HepG2 (cell line): Measurements from ENCODE around the gene ITGB6. TPM values are rescaled to one million over a fixed set of nuclear protein-coding genes. Genes with fewer than 3 reads are reported as not detected.

Experiments used
- ATAC-seq: fragments of 200-7000 bp; cut with Tn5 transposase; 3 replicates; pipeline ENCODE4 v1.9.1; 2020; ENCODE audit warnings: mild to moderate bottlenecking, moderate library complexity
- BruUV-seq: library from RNA; stranded (reverse); fragments of 400-500 nt; replicated peaks from 2 replicates; lab custom pipeline; 2021; lab: Mats Ljungman, UMichigan
- CTCF ChIA-PET: fragments of 300-600 bp; formaldehyde crosslinking; extraction: SDS; loops from one replicate; lab custom pipeline; 2021; ENCODE audit warnings: low total read pairs, inconsistent platforms, low intra/inter-chr PET ratio; lab: Yijun Ruan, JAX
- POLR2A ChIA-PET: fragments of 350-600 bp; sonication (Branson Sonifier 250); formaldehyde crosslinking; loops from one replicate; lab custom pipeline; 2020; ENCODE audit warnings: antibody characterized with exemption, inconsistent platforms; lab: Yijun Ruan, JAX
- DNase-seq: peaks from one replicate; pipeline ENCODE4 v3.0.0-alpha.2; 2015; ENCODE audit warnings: low spot score
- FAIRE-seq: peaks from 3 replicates; lab custom pipeline; 2011; peaks lifted over from hg19 to GRCh38; lab: Jason Lieb, UNC
- H2AFZ ChIP-seq: one replicate; pipeline ENCODE4 v1.6.1; 2011; ENCODE audit warnings: low read length, inconsistent platforms
- H3K27ac ChIP-seq: fragments of 300-600 bp; 3 replicates; pipeline ENCODE4 v1.8.0; 2011; ENCODE audit warnings: mixed run types, mild to moderate bottlenecking, mixed read lengths, low read length, inconsistent platforms; ENCODE audit not compliant: insufficient read depth; ENCODE audit errors: extremely low read length
- H3K27me3 ChIP-seq, 2 experiments: fragments of 200-600 bp in 1 of 2; 2 replicates in 1 of 2; 3 replicates in 1 of 2; pipeline versions ENCODE4 v1.6.0 to v1.8.0; 2011; ENCODE audit warnings: low read length in 2 of 2, mild to moderate bottlenecking in 2 of 2, moderate library complexity in 2 of 2, inconsistent platforms in 1 of 2; ENCODE audit not compliant: insufficient read depth in 2 of 2, control insufficient read depth in 1 of 2
- H3K36me3 ChIP-seq, 2 experiments: fragments of 200-600 bp in 1 of 2; replicated peaks in 1 of 2; 2 replicates in 1 of 2; 3 replicates in 1 of 2; pipeline versions ENCODE4 v1.5.1 to v1.8.0; 2011; ENCODE audit warnings: low read length in 2 of 2, inconsistent platforms in 1 of 2; ENCODE audit not compliant: insufficient read depth in 2 of 2, control insufficient read depth in 1 of 2
- H3K4me1 ChIP-seq: 2 replicates; pipeline ENCODE4 v1.5.1; 2012; ENCODE audit warnings: low read length, inconsistent platforms; ENCODE audit not compliant: insufficient read depth
- H3K4me2 ChIP-seq: 2 replicates; pipeline ENCODE4 v1.6.0; 2011; ENCODE audit warnings: low read depth, low read length, inconsistent platforms
- H3K4me3 ChIP-seq, 3 experiments: fragments of 200-600 bp in 1 of 3; sonication (generic), shearing (Covaris generic) in 1 of 3; replicated peaks in 1 of 3; 2 replicates each; pipeline ENCODE4 v1.5.1; 2011 to 2016; ENCODE audit warnings: low read length in 3 of 3, inconsistent platforms in 2 of 3, low read depth in 2 of 3, mild to moderate bottlenecking in 2 of 3, control low read depth in 1 of 3, mixed read lengths in 1 of 3; ENCODE audit not compliant: insufficient read depth in 1 of 3
- H3K79me2 ChIP-seq: one replicate; pipeline ENCODE4 v1.6.1; 2011; ENCODE audit warnings: low read length, inconsistent platforms; ENCODE audit not compliant: insufficient read depth
- H3K9ac ChIP-seq: 2 replicates; pipeline ENCODE4 v1.6.0; 2011; ENCODE audit warnings: mild to moderate bottlenecking, low read depth, low read length, inconsistent platforms; ENCODE audit not compliant: insufficient read depth
- H3K9me3 ChIP-seq: 2 replicates; pipeline ENCODE4 v1.5.1; 2012; ENCODE audit warnings: mild to moderate bottlenecking, low read length
- H4K20me1 ChIP-seq: 2 replicates; pipeline ENCODE4 v1.6.0; 2011; ENCODE audit warnings: inconsistent platforms, mild to moderate bottlenecking, low read length, moderate library complexity; ENCODE audit not compliant: insufficient read depth
- ARNT2 ChIP-seq: sonication (generic); formaldehyde crosslinking; IDR thresholded peaks from 2 replicates; pipeline ENCODE4 v1.8.0; 2022; ENCODE audit warnings: mild to moderate bottlenecking, low read depth, missing genetic modification reagents, moderate library complexity
- ATAD3A ChIP-seq: sonication (generic); formaldehyde crosslinking; IDR thresholded peaks from 2 replicates; pipeline ENCODE4 v1.4.0; 2020; ENCODE audit warnings: missing genetic modification reagents
- FOXC1 ChIP-seq: sonication (generic); formaldehyde crosslinking; IDR thresholded peaks from 2 replicates; pipeline ENCODE4 v1.8.0; 2022; ENCODE audit warnings: mild to moderate bottlenecking, missing genetic modification reagents, borderline replicate concordance
- HNRNPH1 ChIP-seq: fragments of 200-400 bp; formaldehyde crosslinking; optimal IDR thresholded peaks from 2 replicates; pipeline ENCODE3; 2017; ENCODE audit warnings: mild to moderate bottlenecking, low read depth, low read length
- KLF11 ChIP-seq: IDR thresholded peaks from 2 replicates; pipeline ENCODE4 v1.6.1; 2016; ENCODE audit warnings: missing compliant biosample characterization
- NFYB ChIP-seq: sonication (generic); formaldehyde crosslinking; IDR thresholded peaks from 2 replicates; pipeline ENCODE4 v1.4.0; 2020; ENCODE audit warnings: missing genetic modification reagents
- POLR2AphosphoS2 ChIP-seq: IDR thresholded peaks from 2 replicates; pipeline ENCODE4 v1.6.1; 2011; ENCODE audit warnings: low read depth, low read length, improper control_type of control experiment
- TARDBP ChIP-seq: sonication (generic); formaldehyde crosslinking; IDR thresholded peaks from 2 replicates; pipeline ENCODE4 v1.8.0; 2022; ENCODE audit warnings: mild to moderate bottlenecking, missing genetic modification reagents
- ZNF160 ChIP-seq: sonication (generic); formaldehyde crosslinking; IDR thresholded peaks from 2 replicates; pipeline ENCODE4 v1.8.0; 2022; ENCODE audit warnings: mild to moderate bottlenecking, inconsistent platforms, missing genetic modification reagents
- ZNF337 ChIP-seq: sonication (generic); formaldehyde crosslinking; IDR thresholded peaks from 2 replicates; pipeline ENCODE4 v1.5.1; 2020; ENCODE audit warnings: missing genetic modification reagents, low read depth, mild to moderate bottlenecking, borderline replicate concordance
- ZNF7 ChIP-seq: IDR thresholded peaks from 2 replicates; pipeline ENCODE4 v1.6.1; 2016; ENCODE audit warnings: missing biosample characterization, missing genetic modification reagents
- ZNF720 ChIP-seq: sonication (generic); formaldehyde crosslinking; IDR thresholded peaks from 2 replicates; pipeline ENCODE4 v1.4.0; 2020; ENCODE audit warnings: missing genetic modification reagents
- WGBS: methylation state at CpG from one replicate; pipeline ENCODE4 v1.1.6; 2017; ENCODE audit warnings: low lambda C conversion rate; 5-methylcytosine and 5-hydroxymethylcytosine counted together
- in situ Hi-C: cut with HindIII; loops from 2 replicates; pipeline ENCODE4 v1.10.0; 2017; ENCODE audit warnings: low pct_unique_long_range_greater_than_20kb; ENCODE audit not compliant: extremely low pct_ligation_motif_present
- intact Hi-C: fragments of 100-400 bp; cut with micrococcal nuclease; formaldehyde crosslinking; loops from one replicate; pipeline ENCODE4 v1.10.0; 2022; ENCODE audit not compliant: unreplicated experiment
- polyA plus RNA-seq, 8 experiments: library from polyadenylated mRNA; depleted of rRNA in 3 of 8; stranded (reverse) in 7 of 8; unstranded in 1 of 8; fragments of >200 nt; fragmentation: Illumina TruSeq in 4 of 8; extraction: Trizol in 4 of 8; gene quantifications; 2 replicates each; pipeline versions ENCODE4 v1.2.1 to v1.2.3, GENCODE V29; 2011 to 2016; ENCODE audit warnings: low read depth in 4 of 8, missing spikeins in 1 of 8, mixed read lengths in 1 of 8; ENCODE audit not compliant: insufficient read depth in 1 of 8
- total RNA-seq, 5 experiments: library from RNA; depleted of rRNA; stranded (reverse); fragments of >200 nt; fragmentation: Illumina TruSeq; extraction: Trizol; gene quantifications; 2 replicates each; pipeline ENCODE4 v1.2.3, GENCODE V29; 2016; ENCODE audit warnings: low read depth in 1 of 5
- TF ChIP-seq, protein P1 (sequence below): sonication (generic); formaldehyde crosslinking; IDR thresholded peaks from 2 replicates; pipeline ENCODE4 v1.8.1; 2023; ENCODE audit warnings: mild to moderate bottlenecking, missing genetic modification reagents

The ITGB6 gene
- total and polyA plus RNA-seq, 2 of the 13 experiments (the other 11 are each of a cell fraction or from before 2014, with no cell fraction given): not detected

DNA sequence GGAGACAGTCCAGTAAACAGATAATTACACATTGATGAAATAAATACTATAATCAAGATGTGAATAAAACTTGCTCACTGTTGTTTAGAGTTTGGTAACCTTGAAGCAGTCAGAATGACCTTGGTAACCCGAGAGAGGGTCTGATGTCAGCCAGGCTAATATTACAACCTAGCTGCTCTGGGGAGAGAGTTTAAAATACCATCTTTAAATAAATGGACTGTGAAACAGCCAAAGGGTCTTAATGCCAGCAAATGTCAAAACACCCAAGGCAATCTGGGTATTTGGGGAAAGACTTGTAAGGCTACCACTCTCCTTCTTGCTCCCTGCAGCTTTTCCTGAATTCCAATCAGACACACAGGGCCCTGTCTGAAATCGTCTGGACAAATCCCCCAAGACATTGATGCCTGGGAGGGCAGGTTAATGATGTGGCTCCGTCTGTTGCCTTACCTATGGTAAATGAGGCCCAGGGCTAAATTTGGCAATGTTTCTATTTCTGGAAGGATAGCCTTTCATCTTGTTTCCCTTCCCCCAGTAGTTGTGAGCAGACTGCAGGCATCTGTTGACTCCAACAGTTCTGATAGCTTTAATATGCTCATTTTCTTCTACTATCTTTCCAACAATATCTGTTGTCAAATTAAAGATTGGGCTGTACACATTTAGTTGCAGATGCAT, 43.0 kb upstream of the ITGB6 start:
- Histone ChIP-seq H3K36me3 (no peaks in the 10 kb centered on the region), H4K20me1 (no peaks in the 10 kb centered on the region), H3K4me3 (no peak overlapping the region), H3K4me1 (no peaks in the 10 kb centered on the region), H3K4me2 (no peak overlapping the region), H2AFZ (no peak overlapping the region), H3K9ac (no peak overlapping the region), H3K27ac (no peak overlapping the region), H3K79me2 (no peaks in the 10 kb centered on the region), H3K9me3 (no peaks in the 10 kb centered on the region), H3K27me3 (no peaks in the 10 kb centered on the region; a peak in 1 of 5 replicates)
- intact Hi-C loops: no loop called here
- no peak for DNase-seq
- ChIA-PET POLR2A (no interaction called here), CTCF (no interaction called here)
- TF ChIP-seq ATAD3A (CRISPR knock-in tag) (no peak), ZNF720 (no peak), HNRNPH1 (no peak), ZNF160 (no peak), NFYB (CRISPR knock-in tag) (no peak), FOXC1 (no peak), ZNF7 (CRISPR knock-in tag) (no peak), POLR2AphosphoS2 (no peak), KLF11 (no peak), TARDBP (CRISPR knock-in tag) (no peak), ARNT2 (CRISPR knock-in tag) (no peak), ZNF337 (CRISPR knock-in tag) (no peak)
- TF ChIP-seq, protein P1, sequence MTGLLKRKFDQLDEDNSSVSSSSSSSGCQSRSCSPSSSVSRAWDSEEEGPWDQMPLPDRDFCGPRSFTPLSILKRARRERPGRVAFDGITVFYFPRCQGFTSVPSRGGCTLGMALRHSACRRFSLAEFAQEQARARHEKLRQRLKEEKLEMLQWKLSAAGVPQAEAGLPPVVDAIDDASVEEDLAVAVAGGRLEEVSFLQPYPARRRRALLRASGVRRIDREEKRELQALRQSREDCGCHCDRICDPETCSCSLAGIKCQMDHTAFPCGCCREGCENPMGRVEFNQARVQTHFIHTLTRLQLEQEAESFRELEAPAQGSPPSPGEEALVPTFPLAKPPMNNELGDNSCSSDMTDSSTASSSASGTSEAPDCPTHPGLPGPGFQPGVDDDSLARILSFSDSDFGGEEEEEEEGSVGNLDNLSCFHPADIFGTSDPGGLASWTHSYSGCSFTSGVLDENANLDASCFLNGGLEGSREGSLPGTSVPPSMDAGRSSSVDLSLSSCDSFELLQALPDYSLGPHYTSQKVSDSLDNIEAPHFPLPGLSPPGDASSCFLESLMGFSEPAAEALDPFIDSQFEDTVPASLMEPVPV: no peak
- no peak for FAIRE-seq
- WGBS: 3% methylated on average over 3 of the region's 3 CpGs
- ATAC-seq: no peak
- in situ Hi-C loops: no loop called here
- BruUV-seq: no TSS peak
